ENCODE measurements around the gene NBL1.

DNA sequence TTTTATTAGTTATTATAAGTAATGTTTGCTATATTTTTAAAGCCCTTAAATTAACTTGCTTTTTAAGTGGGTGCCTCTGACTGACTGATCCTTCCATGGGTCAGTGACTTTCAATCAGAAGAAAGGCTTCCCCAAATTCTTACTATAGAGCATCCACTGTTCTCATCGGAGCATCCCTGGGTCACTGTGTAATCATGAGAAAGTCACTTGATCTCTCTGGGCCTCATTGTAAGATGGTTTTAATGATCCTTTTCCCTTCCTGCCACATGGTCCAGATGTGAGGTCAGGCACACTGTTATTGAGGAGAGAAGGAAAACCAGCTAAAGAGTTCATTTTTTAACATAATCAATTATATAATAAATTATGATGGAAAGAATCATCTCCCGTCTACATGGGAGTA is 11.0 kb upstream of the NBL1 start:
- TF ChIP-seq, protein P1, sequence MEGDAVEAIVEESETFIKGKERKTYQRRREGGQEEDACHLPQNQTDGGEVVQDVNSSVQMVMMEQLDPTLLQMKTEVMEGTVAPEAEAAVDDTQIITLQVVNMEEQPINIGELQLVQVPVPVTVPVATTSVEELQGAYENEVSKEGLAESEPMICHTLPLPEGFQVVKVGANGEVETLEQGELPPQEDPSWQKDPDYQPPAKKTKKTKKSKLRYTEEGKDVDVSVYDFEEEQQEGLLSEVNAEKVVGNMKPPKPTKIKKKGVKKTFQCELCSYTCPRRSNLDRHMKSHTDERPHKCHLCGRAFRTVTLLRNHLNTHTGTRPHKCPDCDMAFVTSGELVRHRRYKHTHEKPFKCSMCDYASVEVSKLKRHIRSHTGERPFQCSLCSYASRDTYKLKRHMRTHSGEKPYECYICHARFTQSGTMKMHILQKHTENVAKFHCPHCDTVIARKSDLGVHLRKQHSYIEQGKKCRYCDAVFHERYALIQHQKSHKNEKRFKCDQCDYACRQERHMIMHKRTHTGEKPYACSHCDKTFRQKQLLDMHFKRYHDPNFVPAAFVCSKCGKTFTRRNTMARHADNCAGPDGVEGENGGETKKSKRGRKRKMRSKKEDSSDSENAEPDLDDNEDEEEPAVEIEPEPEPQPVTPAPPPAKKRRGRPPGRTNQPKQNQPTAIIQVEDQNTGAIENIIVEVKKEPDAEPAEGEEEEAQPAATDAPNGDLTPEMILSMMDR (IDR thresholded peaks at IDR 0.05; ENCODE audit: low read depth, low read length, missing input control): no peak
- no peak for TF ChIP-seq REST (IDR thresholded peaks at IDR 0.05)
- TF ChIP-seq, protein P2, sequence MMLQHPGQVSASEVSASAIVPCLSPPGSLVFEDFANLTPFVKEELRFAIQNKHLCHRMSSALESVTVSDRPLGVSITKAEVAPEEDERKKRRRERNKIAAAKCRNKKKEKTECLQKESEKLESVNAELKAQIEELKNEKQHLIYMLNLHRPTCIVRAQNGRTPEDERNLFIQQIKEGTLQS (IDR thresholded peaks at IDR 0.05): no peak
- no peak for TF ChIP-seq RAD21 (IDR thresholded peaks at IDR 0.05)
- no peak for TF ChIP-seq MAX (IDR thresholded peaks at IDR 0.05)
- no peak for TF ChIP-seq SP1 (IDR thresholded peaks at IDR 0.05)
- no peak for TF ChIP-seq EGR1 (IDR thresholded peaks at IDR 0.05; ENCODE audit: low read depth in 2 of 2)
- no peak for TF ChIP-seq HNF4G (IDR thresholded peaks at IDR 0.05)
- no peak for TF ChIP-seq YY1 (IDR thresholded peaks at IDR 0.05)
- no peak for TF ChIP-seq JUND (IDR thresholded peaks at IDR 0.05)
- TF ChIP-seq, protein P3, sequence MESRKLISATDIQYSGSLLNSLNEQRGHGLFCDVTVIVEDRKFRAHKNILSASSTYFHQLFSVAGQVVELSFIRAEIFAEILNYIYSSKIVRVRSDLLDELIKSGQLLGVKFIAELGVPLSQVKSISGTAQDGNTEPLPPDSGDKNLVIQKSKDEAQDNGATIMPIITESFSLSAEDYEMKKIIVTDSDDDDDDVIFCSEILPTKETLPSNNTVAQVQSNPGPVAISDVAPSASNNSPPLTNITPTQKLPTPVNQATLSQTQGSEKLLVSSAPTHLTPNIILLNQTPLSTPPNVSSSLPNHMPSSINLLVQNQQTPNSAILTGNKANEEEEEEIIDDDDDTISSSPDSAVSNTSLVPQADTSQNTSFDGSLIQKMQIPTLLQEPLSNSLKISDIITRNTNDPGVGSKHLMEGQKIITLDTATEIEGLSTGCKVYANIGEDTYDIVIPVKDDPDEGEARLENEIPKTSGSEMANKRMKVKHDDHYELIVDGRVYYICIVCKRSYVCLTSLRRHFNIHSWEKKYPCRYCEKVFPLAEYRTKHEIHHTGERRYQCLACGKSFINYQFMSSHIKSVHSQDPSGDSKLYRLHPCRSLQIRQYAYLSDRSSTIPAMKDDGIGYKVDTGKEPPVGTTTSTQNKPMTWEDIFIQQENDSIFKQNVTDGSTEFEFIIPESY (IDR thresholded peaks at IDR 0.05): no peak
